ENCODE results near the gene ARPC2. TPM values are rescaled to one million over a fixed set of nuclear protein-coding genes. Genes with fewer than 3 reads are reported as not detected.
"Not testable (repeated sequence)": the region's sequence is repeated elsewhere in the genome, so short reads cannot be mapped to it uniquely, and the experiment has no call there.

ARPC2 gene
- total RNA-seq, 3 donors from 2014 or later (not counting 1 experiment from before 2014, with no cell fraction given): 824 to 880 (median 830) TPM

GRCh38 chr2:218169757-218170546 lies 47.0 kb upstream of the ARPC2 start:
- no peaks in the 10 kb centered on the region for H3K9me3 Mint-ChIP-seq
- H3K36me3 Mint-ChIP-seq: no peaks in the 10 kb centered on the region
- TF ChIP-seq CTCF (IDR thresholded peaks at IDR 0.05): no peak
- H3K27ac Mint-ChIP-seq: peak overlapping the region; percentile 89 to 92
- H3K27me3 Mint-ChIP-seq (ENCODE audit: low read depth in 2 of 2): peaks cover 0 to 2% of the 10 kb centered on the region in 2 donors
- WGBS (ENCODE audit: insufficient coverage): 74% methylated on average over 3 of the region's 5 CpGs
- Histone ChIP-seq H3K27ac (ENCODE audit: low read length) (no peak overlapping the region), H3K36me3 (ENCODE audit: control insufficient read depth, insufficient read depth, low read length) (no peaks in the 10 kb centered on the region), H3K9me3 (ENCODE audit: control insufficient read depth, insufficient read depth, low read length) (no peaks in the 10 kb centered on the region), H3K4me1 (ENCODE audit: control insufficient read depth, insufficient read depth, low read length) (peaks cover 39% of the 10 kb centered on the region), H3K4me3 (ENCODE audit: low read length) (no peak overlapping the region), H3K27me3 (ENCODE audit: control insufficient read depth, insufficient read depth, low read length) (no peaks in the 10 kb centered on the region)
- H3K4me3 Mint-ChIP-seq: no peak overlapping the region
- ATAC-seq (no peak), DNase-seq (no peak)
- intact Hi-C loops (cut with micrococcal nuclease): loop anchor here (1.0 kb wide), 1 partner anchor 87 kb away; no protein-coding TSS in a partner anchor
- H3K4me1 Mint-ChIP-seq: peaks cover 43 to 48% of the 10 kb centered on the region in 2 donors

- H3K36me3 Mint-ChIP-seq; intact Hi-C loops (cut with micrococcal nuclease): not testable (repeated sequence)
Observed at GRCh38 chr2:218171744-218172143, 45.2 kb upstream of the ARPC2 start.

GRCh38 chr2:218172845-218173244 lies 44.1 kb upstream of the ARPC2 start:
- 96% methylated on average over 2 of the region's 2 CpGs for WGBS (ENCODE audit: insufficient coverage)
- ATAC-seq (no peak), DNase-seq (no peak)
- Histone ChIP-seq H3K27me3 (ENCODE audit: control insufficient read depth, insufficient read depth, low read length) (no peaks in the 10 kb centered on the region), H3K36me3 (ENCODE audit: control insufficient read depth, insufficient read depth, low read length) (no peaks in the 10 kb centered on the region), H3K4me3 (ENCODE audit: low read length) (no peak overlapping the region), H3K27ac (ENCODE audit: low read length) (no peak overlapping the region), H3K4me1 (ENCODE audit: control insufficient read depth, insufficient read depth, low read length) (peaks cover 14% of the 10 kb centered on the region), H3K9me3 (ENCODE audit: control insufficient read depth, insufficient read depth, low read length) (no peaks in the 10 kb centered on the region)
- peaks cover 16 to 21% of the 10 kb centered on the region in 2 donors for H3K4me1 Mint-ChIP-seq
- H3K27ac Mint-ChIP-seq: no peak overlapping the region
- no peaks in the 10 kb centered on the region for H3K9me3 Mint-ChIP-seq
- no peak overlapping the region for H3K4me3 Mint-ChIP-seq
- no peak for TF ChIP-seq CTCF (IDR thresholded peaks at IDR 0.05)
- H3K36me3 Mint-ChIP-seq: no peaks in the 10 kb centered on the region
- H3K27me3 Mint-ChIP-seq (ENCODE audit: low read depth in 2 of 2): peaks cover 0 to 5% of the 10 kb centered on the region in 2 donors
- intact Hi-C loops (cut with micrococcal nuclease): no loop called here

More at GRCh38 chr2:218171744-218172143, 45.2 kb upstream of the ARPC2 start:
- not testable (repeated sequence) for H3K27me3 Mint-ChIP-seq (ENCODE audit: low read depth in 2 of 2); H3K9me3 Mint-ChIP-seq; H3K27me3 ChIP-seq (ENCODE audit: control insufficient read depth, insufficient read depth, low read length); H3K4me3 ChIP-seq (ENCODE audit: low read length); H3K36me3 ChIP-seq (ENCODE audit: control insufficient read depth, insufficient read depth, low read length); H3K4me3 Mint-ChIP-seq; DNase-seq; H3K27ac Mint-ChIP-seq; H3K27ac ChIP-seq (ENCODE audit: low read length); ATAC-seq; H3K9me3 ChIP-seq (ENCODE audit: control insufficient read depth, insufficient read depth, low read length)
- WGBS (ENCODE audit: insufficient coverage): 94% methylated on average over 3 of the region's 3 CpGs
- peaks cover 27 to 32% of the 10 kb centered on the region in 2 donors for H3K4me1 Mint-ChIP-seq
- H3K4me1 ChIP-seq (ENCODE audit: control insufficient read depth, insufficient read depth, low read length): peaks cover 25% of the 10 kb centered on the region

- no peaks in the 10 kb centered on the region for H3K9me3 ChIP-seq (ENCODE audit: control insufficient read depth, insufficient read depth, low read length)
- Mint-ChIP-seq H3K27ac (no peak overlapping the region), H3K9me3 (no peaks in the 10 kb centered on the region), H3K4me1 (peaks cover 0 to 10% of the 10 kb centered on the region in 2 donors), H3K36me3 (no peaks in the 10 kb centered on the region), H3K27me3 (ENCODE audit: low read depth in 2 of 2) (peaks cover 8 to 9% of the 10 kb centered on the region in 2 donors), H3K4me3 (no peak overlapping the region)
- no peaks in the 10 kb centered on the region for H3K27me3 ChIP-seq (ENCODE audit: control insufficient read depth, insufficient read depth, low read length)
- ATAC-seq (no peak), DNase-seq (no peak)
- H3K27ac ChIP-seq (ENCODE audit: low read length): no peak overlapping the region
- H3K4me1 ChIP-seq (ENCODE audit: control insufficient read depth, insufficient read depth, low read length): no peaks in the 10 kb centered on the region
- no peak for TF ChIP-seq CTCF (IDR thresholded peaks at IDR 0.05)
- H3K36me3 ChIP-seq (ENCODE audit: control insufficient read depth, insufficient read depth, low read length): no peaks in the 10 kb centered on the region
- no peak overlapping the region for H3K4me3 ChIP-seq (ENCODE audit: low read length)
- intact Hi-C loops (cut with micrococcal nuclease): no loop called here
- 96% methylated on average over 4 of the region's 4 CpGs for WGBS (ENCODE audit: insufficient coverage)
Observed at GRCh38 chr2:218179782-218180181, 37.2 kb upstream of the ARPC2 start.
